GM23248 (cell line): Measurements from ENCODE around the gene TEX36. TPM values are rescaled to one million over a fixed set of nuclear protein-coding genes. Genes with fewer than 3 reads are reported as not detected.

Experiments
- DNase-seq: peaks from one replicate; pipeline ENCODE4 v3.0.0-alpha.2; 2015
- H2AFZ ChIP-seq: fragments of 200-600 bp; sonication (generic); 2 replicates; pipeline ENCODE4 v1.6.1; 2016; ENCODE audit warnings: antibody characterized with exemption
- H3F3A ChIP-seq: fragments of 200-600 bp; sonication (generic); 2 replicates; pipeline ENCODE4 v1.6.1; 2016; ENCODE audit warnings: mild to moderate bottlenecking, antibody characterized with exemption, mixed run types; ENCODE audit not compliant: insufficient read depth
- H3K27ac ChIP-seq: fragments of 200-600 bp; sonication (generic); 2 replicates; pipeline ENCODE4 v1.5.1; 2016; ENCODE audit warnings: mild to moderate bottlenecking
- H3K27me3 ChIP-seq: fragments of 200-600 bp; sonication (generic); replicated peaks from 2 replicates; pipeline ENCODE4 v1.6.1; 2016; ENCODE audit warnings: mild to moderate bottlenecking; ENCODE audit not compliant: insufficient read depth
- H3K36me3 ChIP-seq: fragments of 200-600 bp; sonication (generic); 2 replicates; pipeline ENCODE4 v1.6.1; 2016; ENCODE audit warnings: low read depth, mild to moderate bottlenecking
- H3K4me1 ChIP-seq: fragments of 200-600 bp; sonication (generic); 2 replicates; pipeline ENCODE4 v1.6.1; 2016; ENCODE audit warnings: mild to moderate bottlenecking; ENCODE audit not compliant: insufficient read depth
- H3K4me2 ChIP-seq: fragments of 200-600 bp; sonication (generic); one replicate; pipeline ENCODE4 v1.6.1; 2016; ENCODE audit warnings: mild to moderate bottlenecking; ENCODE audit not compliant: unreplicated experiment
- H3K4me3 ChIP-seq: fragments of 200-600 bp; sonication (generic); 2 replicates; pipeline ENCODE4 v1.5.1; 2016; ENCODE audit warnings: mild to moderate bottlenecking
- H3K79me2 ChIP-seq: fragments of 200-600 bp; sonication (generic); 2 replicates; pipeline ENCODE4 v1.6.1; 2016; ENCODE audit warnings: mild to moderate bottlenecking; ENCODE audit not compliant: insufficient read depth
- H3K9ac ChIP-seq: fragments of 200-600 bp; sonication (generic); 2 replicates; pipeline ENCODE4 v1.6.1; 2016; ENCODE audit warnings: mild to moderate bottlenecking
- H3K9me2 ChIP-seq: fragments of 200-600 bp; sonication (generic); 2 replicates; pipeline ENCODE4 v1.6.1; 2016; ENCODE audit warnings: mixed run types, mild to moderate bottlenecking, moderate library complexity; ENCODE audit not compliant: insufficient read depth
- H3K9me3 ChIP-seq: fragments of 200-600 bp; sonication (generic); one replicate; pipeline ENCODE4 v1.6.1; 2017; ENCODE audit warnings: low read depth
- H4K20me1 ChIP-seq: fragments of 200-600 bp; sonication (generic); 2 replicates; pipeline ENCODE4 v1.6.0; 2016; ENCODE audit not compliant: insufficient read depth
- EZH2 ChIP-seq: fragments of 200-600 bp; sonication (generic); IDR thresholded peaks from 2 replicates; pipeline ENCODE4 v1.6.1; 2018; ENCODE audit warnings: antibody characterized with exemption, mild to moderate bottlenecking; ENCODE audit not compliant: insufficient read depth, poor library complexity, severe bottlenecking
- EZH2phosphoT487 ChIP-seq: fragments of 200-600 bp; sonication (generic); IDR thresholded peaks from 2 replicates; pipeline ENCODE4 v1.6.1; 2018; ENCODE audit warnings: antibody characterized with exemption, moderate library complexity, mild to moderate bottlenecking, low read depth; ENCODE audit not compliant: insufficient read depth
- WGBS, 2 experiments: methylation state at CpG; one replicate each; pipeline ENCODE4 v1.1.6; 2015 to 2017; ENCODE audit warnings: low lambda C conversion rate in 2 of 2, low coverage in 1 of 2; ENCODE audit errors: missing lambda C conversion rate in 2 of 2; 5-methylcytosine and 5-hydroxymethylcytosine counted together
- in situ Hi-C: fragments of 300-500 bp; cut with MboI; formaldehyde crosslinking; loops from 2 replicates; pipeline ENCODE4 v1.15.0; 2020
- polyA plus RNA-seq: library from polyadenylated mRNA; unstranded; fragments of >200 nt; fragmentation: Nextera tagmentation; extraction: Ambion mirVana; gene quantifications from 2 replicates; pipeline ENCODE4 v1.2.1, GENCODE V29; 2016
- total RNA-seq: library from RNA; depleted of rRNA; stranded (reverse); fragments of >200 nt; shearing (Covaris generic); gene quantifications from 2 replicates; pipeline ENCODE4 v1.2.3, GENCODE V29; 2014; rRNA removed

TEX36 gene
- total and polyA plus RNA-seq, 2 experiments from 2014 or later = 0.34 to 0.76 TPM

- Histone ChIP-seq H2AFZ (no peak overlapping the region), H3K36me3 (no peaks in the 10 kb centered on the region), H3K9me3 (no peaks in the 10 kb centered on the region), H4K20me1 (no peaks in the 10 kb centered on the region), H3K9me2 (no peaks in the 10 kb centered on the region), H3K79me2 (no peaks in the 10 kb centered on the region), H3K4me3 (no peak overlapping the region), H3K4me1 (no peaks in the 10 kb centered on the region), H3F3A (no peaks in the 10 kb centered on the region), H3K27ac (no peak overlapping the region), H3K9ac (no peak overlapping the region), H3K27me3 (0 out of 2 replicates have a peak, but pooled peaks cover 4% of the 10 kb centered on the region), H3K4me2 (no peak overlapping the region)
- TF ChIP-seq EZH2 = no peak
- TF ChIP-seq EZH2phosphoT487 = no peak
- no peak for DNase-seq
- WGBS, 2 experiments = 49 to 57% methylated on average over 9 of the region's 9 CpGs
- in situ Hi-C loops = no loop called here
These were observed 76.5 kb downstream of the TEX36 start for GRCh38 chr10:125606414-125607010.

Other genes starting within 250 kb of the TEX36 start
- gene EDRF1, start 36.5 kb upstream of the TEX36 start, total RNA-seq = 13.2 and 16.4 TPM in 2 replicates
- 10.2 and 11.4 TPM in 2 replicates for gene EDRF1, start 36.5 kb upstream of the TEX36 start, polyA plus RNA-seq
- gene MMP21, start 92.7 kb upstream of the TEX36 start, total RNA-seq = not detected in 2 replicates
- gene MMP21, start 92.7 kb upstream of the TEX36 start, polyA plus RNA-seq = not detected in 2 replicates
- gene UROS, start 140.1 kb upstream of the TEX36 start, total RNA-seq = 75.2 and 83.1 TPM in 2 replicates
- 87.8 and 92.2 TPM in 2 replicates for gene UROS, start 140.1 kb upstream of the TEX36 start, polyA plus RNA-seq
- gene BCCIP, start 140.4 kb upstream of the TEX36 start, total RNA-seq = 43.9 and 51.7 TPM in 2 replicates
- 92.6 and 96.9 TPM in 2 replicates for gene BCCIP, start 140.4 kb upstream of the TEX36 start, polyA plus RNA-seq
- 49.6 and 59.8 TPM in 2 replicates for gene DHX32, start 198.1 kb upstream of the TEX36 start, total RNA-seq
- 33.6 and 34.4 TPM in 2 replicates for gene DHX32, start 198.1 kb upstream of the TEX36 start, polyA plus RNA-seq
- gene FANK1, start 213.4 kb upstream of the TEX36 start, total RNA-seq = 4.3 and 13.3 TPM in 2 replicates
- gene FANK1, start 213.4 kb upstream of the TEX36 start, polyA plus RNA-seq = 7.9 and 10.2 TPM in 2 replicates